OCI-LY1 (cell line): Measurements from ENCODE around the gene EYS.

Experiments
- H2AFZ ChIP-seq: fragments of 200-600 bp; sonication (generic), shearing (Covaris generic); 2 replicates; pipeline ENCODE4 v1.6.0; 2014; ENCODE audit warnings: antibody characterized with exemption, mild to moderate bottlenecking, low read length
- H3F3A ChIP-seq: fragments of 200-600 bp; sonication (generic), shearing (Covaris generic); 2 replicates; pipeline ENCODE4 v1.6.0; 2014; ENCODE audit warnings: mild to moderate bottlenecking, antibody characterized with exemption, low read length, moderate library complexity; ENCODE audit not compliant: insufficient read depth
- H3K27ac ChIP-seq: fragments of 200-600 bp; sonication (generic); 2 replicates; pipeline ENCODE4 v1.5.1; 2014; ENCODE audit warnings: low read length, mixed run types, mild to moderate bottlenecking, low read depth; ENCODE audit not compliant: poor library complexity, severe bottlenecking
- H3K27me3 ChIP-seq: fragments of 200-600 bp; sonication (generic); 2 replicates; pipeline ENCODE4 v1.6.0; 2014; ENCODE audit warnings: antibody characterized with exemption, mild to moderate bottlenecking, low read length, moderate library complexity; ENCODE audit not compliant: insufficient read depth
- H3K36me3 ChIP-seq: fragments of 200-600 bp; sonication (generic); 2 replicates; pipeline ENCODE4 v1.6.1; 2014; ENCODE audit warnings: mild to moderate bottlenecking, antibody characterized with exemption, low read length, moderate library complexity, mixed read lengths; ENCODE audit not compliant: insufficient read depth
- H3K4me1 ChIP-seq: fragments of 200-600 bp; sonication (generic); 2 replicates; pipeline ENCODE4 v1.5.1; 2014; ENCODE audit warnings: mild to moderate bottlenecking, low read length, moderate library complexity; ENCODE audit not compliant: insufficient read depth, severe bottlenecking
- H3K4me2 ChIP-seq: fragments of 200-600 bp; sonication (generic), shearing (Covaris generic); 2 replicates; pipeline ENCODE4 v1.6.1; 2014; ENCODE audit warnings: low read length
- H3K4me3 ChIP-seq: fragments of 200-600 bp; sonication (generic); 2 replicates; pipeline ENCODE4 v1.5.1; 2014; ENCODE audit warnings: low read length, low read depth, mild to moderate bottlenecking, mixed read lengths; ENCODE audit not compliant: poor library complexity, severe bottlenecking
- H3K79me2 ChIP-seq: fragments of 200-600 bp; shearing (Covaris generic); 2 replicates; pipeline ENCODE4 v1.6.1; 2016; ENCODE audit warnings: mixed run types, low read length, mixed read lengths; ENCODE audit not compliant: insufficient read depth
- H3K9ac ChIP-seq: fragments of 200-600 bp; sonication (generic), shearing (Covaris generic); 2 replicates; pipeline ENCODE4 v1.6.1; 2014; ENCODE audit warnings: mild to moderate bottlenecking, low read length, mixed read lengths
- H3K9me2 ChIP-seq: fragments of 200-600 bp; sonication (generic), shearing (Covaris generic); 2 replicates; pipeline ENCODE4 v1.6.1; 2014; ENCODE audit warnings: low read depth, mild to moderate bottlenecking, low read length, mixed read lengths
- H3K9me3 ChIP-seq: fragments of 200-600 bp; shearing (Covaris generic); 2 replicates; pipeline ENCODE4 v1.6.1; 2014; ENCODE audit warnings: low read length, mixed read lengths
- H4K20me1 ChIP-seq: fragments of 200-600 bp; sonication (generic), shearing (Covaris generic); 2 replicates; pipeline ENCODE4 v1.6.0; 2016; ENCODE audit warnings: mild to moderate bottlenecking, low read length; ENCODE audit not compliant: insufficient read depth
- EZH2 ChIP-seq: fragments of 200-600 bp; sonication (generic), shearing (Covaris generic); IDR thresholded peaks from 2 replicates; pipeline ENCODE4 v1.8.0; 2017; ENCODE audit warnings: borderline replicate concordance, mixed run types, mild to moderate bottlenecking, antibody characterized with exemption, low read length, moderate library complexity, mixed read lengths
- TF ChIP-seq, protein P1 (sequence below): fragments of 200-600 bp; sonication (generic), shearing (Covaris generic); IDR thresholded peaks from 2 replicates; pipeline ENCODE4 v1.5.1; 2017; ENCODE audit warnings: mild to moderate bottlenecking, antibody characterized with exemption, low read length, moderate library complexity, mixed read lengths

Gene EYS

DNA sequence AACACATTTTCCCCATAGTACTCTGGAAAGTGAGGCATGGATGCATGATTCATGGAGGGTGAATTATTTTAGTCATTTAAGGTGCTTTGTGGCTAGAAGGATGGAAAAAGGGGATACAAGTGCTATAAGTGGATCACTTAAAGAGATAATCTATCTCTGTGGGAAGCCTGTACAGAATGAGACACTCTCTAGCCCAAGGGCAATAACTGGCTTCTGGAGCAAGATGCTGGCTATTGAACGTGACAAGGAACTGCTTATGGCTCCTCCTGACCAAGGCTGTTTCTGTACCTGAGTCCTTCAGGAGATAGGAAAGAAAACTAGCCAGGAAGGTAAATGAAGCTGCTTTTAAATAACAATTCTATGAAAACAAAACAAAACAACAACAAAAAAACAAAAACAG, 590.7 kb downstream of the EYS start:
- Histone ChIP-seq H3K9me3 (no peaks in the 10 kb centered on the region), H4K20me1 (no peaks in the 10 kb centered on the region), H3K9ac (no peak overlapping the region), H3F3A (no peaks in the 10 kb centered on the region), H3K36me3 (no peaks in the 10 kb centered on the region), H3K4me1 (no peaks in the 10 kb centered on the region), H3K4me2 (no peak overlapping the region), H3K9me2 (no peaks in the 10 kb centered on the region), H2AFZ (no peak overlapping the region), H3K4me3 (no peak overlapping the region), H3K27me3 (no peaks in the 10 kb centered on the region), H3K27ac (no peak overlapping the region), H3K79me2 (no peaks in the 10 kb centered on the region)
- TF ChIP-seq, protein P1, sequence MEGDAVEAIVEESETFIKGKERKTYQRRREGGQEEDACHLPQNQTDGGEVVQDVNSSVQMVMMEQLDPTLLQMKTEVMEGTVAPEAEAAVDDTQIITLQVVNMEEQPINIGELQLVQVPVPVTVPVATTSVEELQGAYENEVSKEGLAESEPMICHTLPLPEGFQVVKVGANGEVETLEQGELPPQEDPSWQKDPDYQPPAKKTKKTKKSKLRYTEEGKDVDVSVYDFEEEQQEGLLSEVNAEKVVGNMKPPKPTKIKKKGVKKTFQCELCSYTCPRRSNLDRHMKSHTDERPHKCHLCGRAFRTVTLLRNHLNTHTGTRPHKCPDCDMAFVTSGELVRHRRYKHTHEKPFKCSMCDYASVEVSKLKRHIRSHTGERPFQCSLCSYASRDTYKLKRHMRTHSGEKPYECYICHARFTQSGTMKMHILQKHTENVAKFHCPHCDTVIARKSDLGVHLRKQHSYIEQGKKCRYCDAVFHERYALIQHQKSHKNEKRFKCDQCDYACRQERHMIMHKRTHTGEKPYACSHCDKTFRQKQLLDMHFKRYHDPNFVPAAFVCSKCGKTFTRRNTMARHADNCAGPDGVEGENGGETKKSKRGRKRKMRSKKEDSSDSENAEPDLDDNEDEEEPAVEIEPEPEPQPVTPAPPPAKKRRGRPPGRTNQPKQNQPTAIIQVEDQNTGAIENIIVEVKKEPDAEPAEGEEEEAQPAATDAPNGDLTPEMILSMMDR = no peak

DNA sequence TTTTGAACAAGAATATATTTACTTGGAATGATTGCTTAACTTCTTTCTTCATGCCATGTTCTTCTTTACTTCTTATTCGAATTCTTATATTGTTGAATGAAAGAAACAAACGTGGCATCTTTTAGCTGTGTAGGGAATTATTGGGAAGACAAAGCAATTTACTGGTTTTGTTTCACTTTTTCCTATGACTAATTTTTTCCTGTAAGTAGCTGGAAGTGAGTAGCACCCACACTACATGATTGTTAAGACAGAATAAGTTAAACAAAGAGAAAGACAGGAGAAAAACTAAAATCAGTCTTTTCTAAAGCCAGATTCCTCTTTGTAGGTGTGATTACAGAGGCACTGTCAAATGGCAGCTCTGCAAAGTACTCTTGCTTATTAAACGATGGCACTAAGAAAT, 593.4 kb downstream of the EYS start:
- H3K4me1 ChIP-seq = no peaks in the 10 kb centered on the region
- H3F3A ChIP-seq = no peaks in the 10 kb centered on the region
- H3K9ac ChIP-seq = no peak overlapping the region
- H3K79me2 ChIP-seq = no peaks in the 10 kb centered on the region
- H3K36me3 ChIP-seq = no peaks in the 10 kb centered on the region
- no peak for TF ChIP-seq EZH2
- TF ChIP-seq, protein P1 = no peak
- no peak overlapping the region for H3K4me2 ChIP-seq
- no peak overlapping the region for H3K27ac ChIP-seq
- no peak overlapping the region for H2AFZ ChIP-seq
- H3K27me3 ChIP-seq = no peaks in the 10 kb centered on the region
- H3K4me3 ChIP-seq = no peak overlapping the region
- H3K9me2 ChIP-seq = no peaks in the 10 kb centered on the region
- no peaks in the 10 kb centered on the region for H3K9me3 ChIP-seq
- H4K20me1 ChIP-seq = no peaks in the 10 kb centered on the region

GRCh38 chr6:65112435-65112834, 594.6 kb downstream of the EYS start:
- TF ChIP-seq, protein P1 = no peak
- no peak for TF ChIP-seq EZH2
- no peaks in the 10 kb centered on the region for H3F3A ChIP-seq
- H3K9me2 ChIP-seq = no peaks in the 10 kb centered on the region
- no peak overlapping the region for H3K27ac ChIP-seq
- no peaks in the 10 kb centered on the region for H3K27me3 ChIP-seq
- H3K4me2 ChIP-seq = no peak overlapping the region
- H3K9me3 ChIP-seq = no peaks in the 10 kb centered on the region
- H3K36me3 ChIP-seq = no peaks in the 10 kb centered on the region
- no peak overlapping the region for H3K4me3 ChIP-seq
- H3K79me2 ChIP-seq = no peaks in the 10 kb centered on the region
- H3K4me1 ChIP-seq = no peaks in the 10 kb centered on the region
- H4K20me1 ChIP-seq = no peaks in the 10 kb centered on the region
- no peak overlapping the region for H2AFZ ChIP-seq
- H3K9ac ChIP-seq = no peak overlapping the region
